ENCODE data around the gene STXBP2.

Gene STXBP2

DNA sequence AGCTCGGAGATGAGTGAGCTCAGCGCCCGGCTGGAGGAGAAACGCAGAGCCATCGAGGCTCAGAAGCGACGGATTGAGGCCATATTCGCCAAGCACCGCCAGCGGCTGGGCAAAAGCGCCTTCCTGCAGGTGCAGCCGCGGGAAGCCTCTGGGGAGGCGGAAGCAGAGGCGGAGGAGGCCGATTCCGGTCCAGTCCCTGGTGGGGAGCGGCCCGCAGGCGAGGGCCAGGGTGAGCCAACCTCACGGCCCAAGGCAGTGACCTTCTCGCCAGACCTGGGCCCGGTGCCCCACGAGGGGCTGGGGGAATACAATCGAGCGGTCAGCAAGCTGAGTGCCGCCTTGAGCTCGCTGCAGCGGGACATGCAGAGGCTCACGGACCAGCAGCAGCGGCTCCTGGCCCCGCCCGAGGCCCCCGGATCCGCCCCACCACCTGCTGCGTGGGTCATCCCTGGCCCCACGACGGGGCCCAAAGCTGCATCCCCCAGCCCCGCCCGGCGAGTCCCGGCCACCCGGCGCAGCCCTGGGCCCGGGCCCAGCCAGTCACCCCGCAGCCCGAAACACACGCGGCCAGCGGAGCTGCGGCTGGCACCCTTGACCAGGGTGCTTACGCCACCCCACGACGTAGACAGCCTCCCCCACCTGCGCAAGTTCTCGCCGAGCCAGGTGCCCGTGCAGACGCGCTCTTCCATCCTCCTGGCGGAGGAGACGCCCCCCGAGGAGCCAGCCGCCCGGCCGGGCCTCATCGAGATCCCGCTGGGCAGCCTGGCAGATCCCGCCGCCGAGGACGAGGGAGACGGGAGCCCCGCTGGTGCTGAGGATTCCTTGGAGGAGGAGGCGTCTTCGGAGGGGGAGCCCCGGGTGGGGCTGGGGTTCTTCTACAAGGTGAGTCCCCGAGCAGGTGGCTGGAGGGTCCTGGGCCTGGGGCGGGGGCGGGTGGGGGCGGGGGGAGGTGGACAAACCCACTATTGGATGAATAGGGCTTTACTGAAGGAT lies 24.3 kb upstream of the STXBP2 start:
- no peak for DNase-seq (ENCODE audit: low spot score)

DNA sequence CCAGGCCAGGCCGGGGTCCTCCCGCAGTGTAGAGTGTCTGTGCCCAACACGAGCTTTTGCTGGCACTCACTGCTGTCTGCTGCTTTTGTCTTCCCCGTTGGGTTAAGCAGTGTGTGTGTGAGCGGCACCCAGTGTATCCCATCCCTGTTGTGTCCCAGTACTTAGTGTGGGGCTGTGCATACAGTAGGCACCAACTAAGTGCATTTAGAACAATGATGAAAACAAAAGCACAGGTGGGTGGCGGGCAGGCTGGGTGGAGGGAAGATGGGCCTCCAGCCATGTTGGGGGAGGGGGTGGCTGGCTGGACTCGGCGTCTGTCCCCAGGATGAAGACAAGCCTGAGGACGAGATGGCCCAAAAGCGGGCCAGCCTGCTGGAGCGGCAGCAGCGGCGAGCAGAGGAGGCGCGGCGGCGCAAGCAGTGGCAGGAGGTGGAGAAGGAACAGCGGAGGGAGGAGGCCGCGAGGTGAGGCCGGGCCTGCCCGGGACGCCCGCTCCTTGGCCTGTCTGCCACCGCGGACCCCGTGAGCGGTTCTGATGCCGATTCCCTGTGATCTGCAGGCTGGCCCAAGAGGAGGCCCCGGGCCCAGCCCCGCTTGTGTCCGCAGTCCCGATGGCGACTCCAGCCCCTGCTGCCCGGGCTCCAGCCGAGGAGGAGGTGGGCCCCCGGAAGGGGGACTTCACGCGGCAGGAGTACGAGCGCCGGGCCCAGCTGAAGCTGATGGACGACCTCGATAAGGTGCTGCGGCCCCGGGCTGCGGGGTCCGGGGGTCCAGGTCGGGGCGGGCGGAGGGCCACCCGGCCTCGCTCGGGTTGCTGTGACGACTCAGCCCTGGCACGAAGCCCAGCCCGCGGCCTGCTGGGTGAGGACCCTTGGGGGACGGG lies 21.8 kb upstream of the STXBP2 start:
- DNase-seq (ENCODE audit: low spot score) = no peak

DNA sequence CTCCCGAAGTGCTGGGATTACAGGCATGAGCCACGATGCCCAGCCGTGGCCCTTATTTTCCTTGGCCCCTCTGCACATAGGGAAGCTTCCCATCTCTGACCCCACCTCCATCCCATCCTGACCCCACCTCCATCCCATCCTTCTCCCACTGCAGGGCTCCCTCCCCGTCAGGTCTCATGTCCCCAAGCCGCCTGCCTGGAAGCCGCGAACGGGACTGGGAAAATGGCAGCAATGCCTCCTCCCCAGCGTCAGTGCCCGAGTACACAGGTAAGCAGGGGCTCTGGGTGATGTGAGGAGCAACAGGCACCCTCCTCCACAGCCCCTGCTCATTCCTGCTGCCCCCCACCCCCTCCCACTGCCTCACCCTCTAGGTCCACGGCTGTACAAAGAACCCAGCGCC lies 19.7 kb upstream of the STXBP2 start:
- no peak for DNase-seq (ENCODE audit: low spot score)

DNA sequence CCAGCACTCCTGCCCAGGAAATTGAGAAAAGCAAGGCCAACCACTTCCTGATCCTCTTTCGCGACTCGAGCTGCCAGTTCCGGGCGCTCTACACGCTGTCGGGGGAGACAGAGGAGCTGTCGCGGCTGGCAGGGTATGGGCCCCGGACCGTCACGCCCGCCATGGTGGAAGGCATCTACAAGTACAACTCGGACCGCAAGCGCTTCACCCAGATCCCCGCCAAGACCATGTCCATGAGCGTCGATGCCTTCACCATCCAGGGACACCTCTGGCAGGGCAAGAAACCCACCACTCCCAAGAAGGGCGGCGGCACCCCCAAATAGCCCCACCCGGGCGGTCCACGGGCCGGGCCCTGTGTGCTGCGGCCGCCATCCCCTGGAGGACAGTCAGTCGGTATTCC lies 19.2 kb upstream of the STXBP2 start:
- DNase-seq (ENCODE audit: low spot score) = no peak

DNA sequence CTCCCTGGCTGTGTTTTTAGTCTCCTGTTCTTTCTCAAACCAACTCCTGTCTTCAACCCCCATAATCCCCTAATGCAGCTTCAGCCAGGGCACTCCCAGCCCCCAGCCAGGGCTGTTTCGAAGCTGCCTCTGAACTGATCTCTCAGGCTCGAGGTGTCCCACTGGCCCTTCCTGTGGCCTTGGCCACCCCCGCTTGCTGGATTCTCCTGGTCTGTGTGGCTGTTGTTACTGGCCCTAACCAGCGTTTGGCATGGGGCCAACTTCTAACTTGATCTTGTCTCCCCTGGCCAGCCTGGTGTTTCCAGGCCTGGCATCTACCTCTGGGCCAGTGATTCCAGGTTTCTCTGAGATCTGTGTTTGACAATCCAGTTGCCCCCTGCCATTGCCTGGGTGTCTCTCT lies 18.6 kb upstream of the STXBP2 start:
- no peak for DNase-seq (ENCODE audit: low spot score)

DNA sequence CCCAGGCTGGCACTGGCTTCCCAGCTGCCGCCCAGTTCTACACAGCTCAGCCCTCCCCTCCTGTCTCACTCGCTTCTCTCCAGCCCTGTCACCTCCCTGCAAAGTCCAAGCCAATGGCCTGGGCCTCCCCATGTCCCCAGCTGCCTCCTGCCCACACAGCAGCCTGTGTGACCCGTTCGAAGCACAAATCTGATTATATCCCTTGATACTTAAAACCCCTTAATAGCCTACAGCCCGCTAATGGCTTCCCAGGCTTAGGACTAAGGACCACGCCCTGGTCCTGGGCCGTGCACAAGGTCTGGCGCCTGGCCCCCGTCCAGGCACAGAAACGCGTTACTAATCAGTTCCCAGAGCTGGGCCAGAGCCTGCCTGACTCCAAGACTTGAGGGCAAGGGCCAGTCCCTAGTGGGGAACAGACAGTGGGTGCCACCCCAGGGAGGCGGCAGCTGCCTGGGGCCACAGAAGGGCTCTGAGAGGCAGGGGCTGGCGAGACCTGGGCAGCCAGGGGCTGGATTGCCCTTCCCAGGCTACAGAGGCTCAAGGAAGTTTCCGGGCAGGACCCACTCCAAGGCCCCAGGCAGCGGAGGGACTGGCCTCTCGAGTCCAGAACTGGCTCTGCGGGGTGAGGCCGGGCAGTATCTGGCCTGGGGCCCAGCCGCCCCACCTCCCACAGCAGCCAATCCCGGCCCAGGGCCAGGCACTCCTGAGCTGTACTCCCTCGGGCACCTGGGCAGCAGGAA lies 18.0 kb upstream of the STXBP2 start:
- no peak for DNase-seq (ENCODE audit: low spot score)

DNA sequence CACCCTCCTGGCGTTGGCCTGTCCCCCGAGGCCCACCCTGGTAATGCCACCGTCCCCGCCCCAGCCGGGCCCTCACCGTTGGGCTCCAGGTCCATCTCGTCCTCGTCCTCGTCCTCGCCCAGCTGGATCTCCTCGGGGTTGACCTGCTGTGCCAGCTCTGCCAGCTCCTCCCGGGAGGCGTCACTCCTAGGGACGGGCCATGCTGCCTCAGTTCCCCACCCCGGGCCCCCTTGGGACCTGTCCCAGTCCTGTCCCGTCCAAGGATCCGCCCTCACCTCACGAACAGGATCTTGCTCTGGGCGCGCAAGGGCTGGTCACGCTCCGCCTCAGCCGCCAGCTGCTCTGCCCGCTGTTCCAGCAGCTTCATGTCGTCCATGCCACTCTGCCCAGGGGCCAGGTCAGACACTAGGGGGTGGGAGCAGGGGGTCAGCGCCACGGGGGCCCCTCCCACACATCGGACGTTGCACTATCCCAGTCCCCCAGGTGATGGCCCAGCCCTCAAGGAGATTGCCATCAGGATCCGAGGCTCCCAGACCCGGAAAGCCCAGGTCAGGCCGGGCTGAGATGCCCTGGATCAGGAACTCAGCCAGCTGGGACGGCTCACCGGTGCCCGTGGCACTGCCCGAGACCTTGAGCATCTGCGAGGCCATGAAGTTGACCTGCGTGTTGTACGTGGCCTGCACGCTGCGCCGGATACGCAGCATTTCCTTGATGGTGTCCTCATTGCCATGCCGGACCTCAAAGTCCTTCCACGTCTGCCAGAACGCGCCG lies 17.1 kb upstream of the STXBP2 start:
- DNase-seq (ENCODE audit: low spot score) = no peak

DNA sequence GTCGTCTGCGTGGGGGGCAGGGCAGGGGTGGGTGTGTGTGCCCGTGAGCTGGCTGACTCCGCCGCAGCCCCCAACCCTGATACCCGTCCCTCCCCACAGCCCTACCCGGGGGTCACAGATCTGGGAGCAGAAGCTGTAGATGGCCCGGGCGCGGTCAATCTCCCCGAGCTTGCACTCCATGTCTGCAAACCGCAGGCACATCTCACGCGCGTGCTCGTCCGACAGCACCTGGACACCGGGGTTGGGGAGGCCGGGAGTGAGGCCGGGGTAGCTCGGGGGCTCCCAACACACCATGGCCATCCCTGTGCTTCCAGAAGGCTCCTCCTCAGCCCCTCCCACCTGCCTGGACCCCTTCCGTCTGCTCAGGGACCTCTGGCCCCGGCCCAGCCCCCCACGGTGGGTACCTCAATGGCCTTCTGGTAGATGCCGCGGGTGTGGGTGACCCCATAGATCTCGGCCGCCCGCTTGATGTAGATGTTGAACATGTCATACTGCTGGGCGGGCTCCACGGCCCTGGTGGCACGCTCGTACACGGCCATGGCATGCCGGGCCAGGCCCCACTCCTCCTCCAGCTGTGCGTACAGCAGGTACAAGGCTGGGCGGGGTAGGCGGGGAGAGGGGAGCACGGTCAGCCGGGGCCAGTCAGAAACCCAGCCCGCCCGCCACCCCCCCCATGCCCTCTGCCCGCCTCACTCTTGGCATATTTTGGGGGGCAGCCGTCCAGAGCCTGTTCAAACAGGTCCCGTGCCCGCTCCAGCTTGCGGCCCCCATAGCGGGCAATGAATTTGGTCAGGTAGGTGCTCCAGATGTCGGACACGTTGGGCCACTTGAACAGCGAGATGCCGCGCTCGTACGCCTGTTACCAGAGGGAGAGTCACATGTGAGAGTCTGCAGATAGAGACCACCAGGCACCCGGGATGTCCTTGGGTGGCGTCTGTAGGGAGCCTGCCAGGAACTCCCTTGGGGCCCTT lies 16.2 kb upstream of the STXBP2 start:
- no peak for DNase-seq (ENCODE audit: low spot score)

DNA sequence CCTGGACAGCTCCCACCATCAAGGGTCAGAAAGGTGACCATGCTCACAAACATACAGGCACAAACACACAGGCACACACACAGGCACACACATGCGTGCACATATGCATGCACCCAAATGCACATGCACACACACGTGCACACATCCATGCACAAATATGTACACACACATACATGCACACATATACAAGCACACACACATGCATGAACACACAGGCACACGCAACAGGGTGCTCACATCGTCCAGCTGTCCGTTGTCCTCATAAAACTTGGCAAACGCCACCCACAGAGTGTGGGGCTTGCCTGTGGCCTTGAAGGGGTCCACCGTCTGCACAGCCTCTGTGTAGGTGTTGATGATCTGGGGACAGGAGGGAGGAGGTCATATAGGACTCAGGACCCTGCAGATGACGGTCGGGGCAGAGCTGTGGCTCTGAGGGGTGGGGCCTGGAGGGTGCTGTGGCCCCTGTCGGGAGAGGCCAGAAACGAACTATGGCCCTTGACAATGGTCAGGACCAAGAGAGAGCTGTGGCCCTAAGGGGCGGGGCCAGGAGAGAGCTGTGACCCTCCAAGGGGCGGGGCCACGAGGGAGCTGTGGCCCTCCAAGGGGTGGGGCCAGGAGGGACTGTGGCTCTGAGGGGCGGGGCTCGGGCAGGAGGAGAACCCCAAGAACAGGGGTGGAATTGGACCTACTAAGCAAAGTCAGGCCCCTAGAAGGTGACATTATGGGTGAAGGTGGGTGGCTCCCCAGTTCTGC lies 13.8 kb upstream of the STXBP2 start:
- DNase-seq (ENCODE audit: low spot score) = no peak

DNA sequence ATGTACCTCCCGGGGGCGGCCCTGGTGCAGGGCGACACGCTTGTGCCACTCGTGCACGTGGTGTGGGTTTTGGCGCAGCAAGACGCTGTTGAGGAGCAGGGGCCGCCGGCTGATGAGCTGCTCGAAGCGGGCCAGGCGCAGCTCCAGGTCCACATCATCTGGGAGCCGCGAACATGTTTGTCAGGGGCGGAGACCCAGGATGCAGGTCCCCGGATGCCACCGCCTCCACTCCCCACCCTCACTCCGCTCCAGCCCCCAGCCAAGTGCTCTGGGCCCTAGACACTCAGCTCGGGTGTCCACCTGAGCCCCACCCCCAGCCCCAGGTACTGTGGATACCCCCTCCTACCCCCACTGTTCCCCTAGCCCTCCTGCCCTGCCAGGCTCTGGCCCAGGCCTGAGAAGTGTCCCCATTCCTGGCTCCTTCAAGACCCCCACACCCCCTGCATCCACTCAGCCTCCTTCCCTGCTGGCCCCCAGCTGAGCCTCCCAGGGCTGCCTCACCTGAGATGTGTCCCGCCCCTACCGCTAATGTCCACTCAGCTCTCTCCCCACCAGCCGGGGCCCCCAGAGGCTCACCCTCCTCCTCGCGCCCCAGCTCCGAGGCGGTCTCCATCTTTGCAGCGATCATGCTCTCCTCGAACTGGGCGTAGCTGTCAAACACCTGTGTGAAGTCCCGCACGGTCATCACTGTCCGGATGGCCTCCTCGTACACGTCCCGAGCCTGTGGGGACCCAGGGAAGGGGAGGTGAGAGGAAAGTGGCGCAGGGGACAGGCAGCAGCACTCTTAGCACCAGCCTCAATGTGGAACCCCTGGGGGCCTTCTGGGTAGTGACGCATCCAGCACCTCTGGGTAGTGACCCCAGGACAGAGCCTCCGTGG lies 12.9 kb upstream of the STXBP2 start:
- no peak for DNase-seq (ENCODE audit: low spot score)

DNA sequence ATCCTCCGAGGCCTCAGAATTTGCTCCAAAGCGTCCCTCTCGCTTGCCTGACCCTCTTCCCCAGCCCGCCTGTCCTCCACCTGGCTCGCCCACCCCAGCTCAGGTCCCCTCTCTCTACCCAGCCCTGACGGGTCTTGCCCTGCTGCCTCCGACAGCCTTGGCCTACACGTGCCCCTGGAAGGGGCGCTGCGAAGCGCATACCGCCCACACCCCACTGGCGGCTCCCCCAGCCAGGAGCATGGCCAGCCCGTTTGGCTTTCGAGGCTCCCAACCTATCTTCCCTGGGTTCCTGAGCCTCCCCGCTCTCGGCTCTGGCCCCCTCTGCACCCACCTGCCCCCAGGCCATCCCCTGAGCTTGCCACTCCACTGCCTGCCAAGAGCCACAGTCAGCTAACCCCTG lies 12.1 kb upstream of the STXBP2 start:
- DNase-seq (ENCODE audit: low spot score) = no peak

DNA sequence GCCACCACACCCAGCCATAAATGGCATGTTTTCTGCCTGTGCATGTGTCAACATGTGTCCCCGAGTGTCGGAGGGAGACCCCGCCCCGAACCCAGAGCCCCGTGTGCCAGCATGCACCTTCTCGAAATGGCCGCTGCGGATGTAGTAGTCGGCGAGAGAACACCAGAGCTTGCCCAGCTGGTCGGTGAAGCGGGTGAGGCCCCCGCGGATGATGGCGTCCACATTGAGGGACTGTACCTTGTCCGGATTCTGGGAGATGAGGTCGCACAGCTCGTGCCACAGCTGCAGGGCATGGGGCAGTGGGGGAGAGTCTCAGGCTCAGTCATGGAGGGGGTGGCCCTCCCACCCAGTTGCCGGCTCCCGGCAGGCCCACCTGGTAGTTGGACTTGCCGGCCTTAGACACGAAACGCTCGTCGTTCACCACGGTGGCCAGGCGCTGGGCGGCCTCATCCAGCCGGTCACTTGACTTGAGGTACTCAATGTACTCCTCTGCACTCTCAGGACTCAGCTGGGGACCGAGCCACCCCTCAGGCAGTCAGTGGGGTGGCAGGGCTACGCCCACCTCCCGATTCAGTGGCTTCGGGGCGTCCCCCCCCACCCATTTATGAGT lies 11.0 kb upstream of the STXBP2 start:
- DNase-seq (ENCODE audit: low spot score) = no peak

DNA sequence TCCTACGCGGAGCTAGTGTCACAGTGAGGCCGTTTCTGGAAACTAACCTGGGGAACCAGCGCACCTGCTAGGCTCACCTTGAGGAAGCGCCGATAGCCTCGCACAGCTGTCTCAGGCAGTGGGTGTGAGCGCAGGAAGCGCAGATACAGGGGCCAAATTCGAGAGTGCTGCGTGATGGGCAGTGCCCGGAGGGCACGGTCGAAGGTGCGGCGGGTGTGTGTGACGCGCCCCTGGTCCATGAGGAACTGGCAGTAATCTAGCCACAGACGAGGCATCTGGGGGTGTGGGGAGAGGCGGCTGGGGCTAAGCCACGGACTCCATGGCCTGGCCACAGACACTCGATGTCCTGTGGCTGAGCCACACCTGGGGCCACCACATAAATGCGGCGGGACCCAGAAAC lies 9.7 kb upstream of the STXBP2 start:
- DNase-seq (ENCODE audit: low spot score) = no peak

DNA sequence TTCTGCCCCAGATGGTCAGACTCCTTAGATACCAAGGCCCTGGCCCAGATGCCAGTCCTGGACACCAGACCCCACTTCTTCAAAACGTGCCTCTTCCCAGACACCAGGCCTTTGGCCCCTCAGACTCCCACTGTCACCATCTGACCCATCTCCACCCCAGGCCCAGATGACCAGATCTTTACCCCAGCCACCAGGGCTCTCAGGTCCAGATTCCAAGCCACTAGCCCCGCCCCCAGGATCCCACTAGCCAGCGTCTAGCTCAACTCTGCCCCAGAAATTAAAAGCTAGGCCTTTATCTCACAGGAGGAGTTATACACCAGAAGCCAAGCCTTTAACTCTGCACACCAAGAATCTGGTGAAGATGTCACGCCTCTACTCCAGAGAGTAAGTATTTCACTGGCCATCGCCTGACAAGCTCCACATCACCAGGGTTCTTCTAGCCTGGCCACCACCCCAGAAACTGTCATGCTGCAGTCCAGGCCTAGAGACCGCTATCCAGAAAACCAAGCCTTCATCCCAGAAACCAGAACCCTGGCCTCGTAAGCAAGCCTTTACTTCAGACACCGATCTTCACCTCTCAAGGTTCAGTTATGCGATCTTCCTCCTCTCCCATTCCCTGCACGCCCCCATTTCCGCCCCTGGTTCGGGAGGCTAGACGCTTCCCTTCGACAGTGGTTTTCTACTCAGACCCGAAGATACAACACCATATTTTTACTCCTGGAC lies 8.2 kb upstream of the STXBP2 start:
- DNase-seq (ENCODE audit: low spot score) = no peak

DNA sequence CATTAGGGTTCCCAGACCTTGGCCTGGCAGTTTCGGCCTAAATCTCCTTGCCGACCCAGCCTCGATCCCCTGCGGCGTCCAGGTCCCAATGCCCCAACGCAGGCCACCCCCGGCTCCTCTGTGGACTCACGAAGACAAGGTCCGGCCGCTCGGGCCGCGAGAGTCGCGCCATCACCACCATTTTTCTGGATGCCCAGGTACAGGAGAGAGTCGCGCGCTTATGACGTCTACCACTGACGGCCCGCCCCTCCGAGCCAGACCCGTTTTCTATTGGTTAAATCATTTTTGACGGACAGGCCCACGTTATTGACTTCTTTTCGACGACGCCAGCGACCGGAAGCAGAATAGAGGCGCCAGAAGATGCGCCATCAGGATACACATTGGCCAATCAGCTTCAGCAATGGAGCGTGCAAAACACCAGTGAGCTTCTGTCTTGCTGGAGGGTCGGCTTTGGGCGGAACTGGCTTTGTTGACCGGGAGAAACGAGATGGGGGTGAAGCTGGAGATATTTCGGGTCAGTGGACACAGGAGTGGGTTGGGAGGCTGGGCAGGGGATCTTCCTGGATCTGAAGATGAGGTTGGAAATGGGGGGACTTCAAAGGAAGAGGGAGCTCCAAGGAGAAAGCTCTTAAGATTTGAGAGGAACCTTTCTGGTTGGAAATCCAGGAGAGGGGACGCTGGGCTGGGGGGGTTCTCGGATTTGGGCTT lies 7.4 kb upstream of the STXBP2 start, which contains the start of the genes PET100 and XAB2:
Gene PET100, plus strand, starts transcription at position 447 of the 708 bp plus-strand sequence. Its CDS starts 41 bp downstream, at position 488.
Gene XAB2, minus strand, starts transcription at position 199 of the 708 bp plus-strand sequence. Its CDS starts 18 bp downstream, at position 181.
- DNase-seq (ENCODE audit: low spot score) = peak; percentile 99

DNA sequence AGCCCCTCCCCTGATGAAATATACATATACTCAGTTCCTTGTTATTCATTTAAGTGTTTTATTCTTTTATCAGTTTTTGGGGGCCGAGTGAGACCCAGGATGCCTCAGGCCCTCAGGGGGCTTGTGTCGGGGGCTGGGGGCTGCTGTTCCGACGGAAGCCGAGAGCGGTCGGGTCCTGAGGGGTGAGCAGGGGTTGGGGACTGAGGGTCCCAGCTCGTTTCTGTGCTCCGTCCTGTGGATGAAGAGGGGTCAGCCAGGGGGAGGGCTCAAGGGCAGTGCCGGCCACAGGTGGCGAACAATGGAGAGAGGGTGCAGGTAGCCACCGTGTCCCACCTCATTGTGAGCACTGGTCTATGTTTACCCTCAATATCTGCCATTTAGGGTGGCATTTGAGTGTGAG lies 5.3 kb upstream of the STXBP2 start:
- no peak for DNase-seq (ENCODE audit: low spot score)
